Measurements from ENCODE around the gene OMP.

The OMP gene

GRCh38 chr11:77074205-77074604, 28.4 kb upstream of the OMP start:
- H3K27me3 ChIP-seq (ENCODE audit: insufficient read depth, poor library complexity, severe bottlenecking): no peaks in the 10 kb centered on the region
- TF ChIP-seq, protein P1, sequence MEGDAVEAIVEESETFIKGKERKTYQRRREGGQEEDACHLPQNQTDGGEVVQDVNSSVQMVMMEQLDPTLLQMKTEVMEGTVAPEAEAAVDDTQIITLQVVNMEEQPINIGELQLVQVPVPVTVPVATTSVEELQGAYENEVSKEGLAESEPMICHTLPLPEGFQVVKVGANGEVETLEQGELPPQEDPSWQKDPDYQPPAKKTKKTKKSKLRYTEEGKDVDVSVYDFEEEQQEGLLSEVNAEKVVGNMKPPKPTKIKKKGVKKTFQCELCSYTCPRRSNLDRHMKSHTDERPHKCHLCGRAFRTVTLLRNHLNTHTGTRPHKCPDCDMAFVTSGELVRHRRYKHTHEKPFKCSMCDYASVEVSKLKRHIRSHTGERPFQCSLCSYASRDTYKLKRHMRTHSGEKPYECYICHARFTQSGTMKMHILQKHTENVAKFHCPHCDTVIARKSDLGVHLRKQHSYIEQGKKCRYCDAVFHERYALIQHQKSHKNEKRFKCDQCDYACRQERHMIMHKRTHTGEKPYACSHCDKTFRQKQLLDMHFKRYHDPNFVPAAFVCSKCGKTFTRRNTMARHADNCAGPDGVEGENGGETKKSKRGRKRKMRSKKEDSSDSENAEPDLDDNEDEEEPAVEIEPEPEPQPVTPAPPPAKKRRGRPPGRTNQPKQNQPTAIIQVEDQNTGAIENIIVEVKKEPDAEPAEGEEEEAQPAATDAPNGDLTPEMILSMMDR (IDR thresholded peaks at IDR 0.05; ENCODE audit: insufficient read depth, low read length): no peak
- TF ChIP-seq SPI1 (IDR thresholded peaks at IDR 0.05; ENCODE audit: borderline replicate concordance, low read depth) (no peak), POLR2AphosphoS5 (IDR thresholded peaks at IDR 0.05; ENCODE audit: low read depth) (no peak)
- TF ChIP-seq, protein P2, sequence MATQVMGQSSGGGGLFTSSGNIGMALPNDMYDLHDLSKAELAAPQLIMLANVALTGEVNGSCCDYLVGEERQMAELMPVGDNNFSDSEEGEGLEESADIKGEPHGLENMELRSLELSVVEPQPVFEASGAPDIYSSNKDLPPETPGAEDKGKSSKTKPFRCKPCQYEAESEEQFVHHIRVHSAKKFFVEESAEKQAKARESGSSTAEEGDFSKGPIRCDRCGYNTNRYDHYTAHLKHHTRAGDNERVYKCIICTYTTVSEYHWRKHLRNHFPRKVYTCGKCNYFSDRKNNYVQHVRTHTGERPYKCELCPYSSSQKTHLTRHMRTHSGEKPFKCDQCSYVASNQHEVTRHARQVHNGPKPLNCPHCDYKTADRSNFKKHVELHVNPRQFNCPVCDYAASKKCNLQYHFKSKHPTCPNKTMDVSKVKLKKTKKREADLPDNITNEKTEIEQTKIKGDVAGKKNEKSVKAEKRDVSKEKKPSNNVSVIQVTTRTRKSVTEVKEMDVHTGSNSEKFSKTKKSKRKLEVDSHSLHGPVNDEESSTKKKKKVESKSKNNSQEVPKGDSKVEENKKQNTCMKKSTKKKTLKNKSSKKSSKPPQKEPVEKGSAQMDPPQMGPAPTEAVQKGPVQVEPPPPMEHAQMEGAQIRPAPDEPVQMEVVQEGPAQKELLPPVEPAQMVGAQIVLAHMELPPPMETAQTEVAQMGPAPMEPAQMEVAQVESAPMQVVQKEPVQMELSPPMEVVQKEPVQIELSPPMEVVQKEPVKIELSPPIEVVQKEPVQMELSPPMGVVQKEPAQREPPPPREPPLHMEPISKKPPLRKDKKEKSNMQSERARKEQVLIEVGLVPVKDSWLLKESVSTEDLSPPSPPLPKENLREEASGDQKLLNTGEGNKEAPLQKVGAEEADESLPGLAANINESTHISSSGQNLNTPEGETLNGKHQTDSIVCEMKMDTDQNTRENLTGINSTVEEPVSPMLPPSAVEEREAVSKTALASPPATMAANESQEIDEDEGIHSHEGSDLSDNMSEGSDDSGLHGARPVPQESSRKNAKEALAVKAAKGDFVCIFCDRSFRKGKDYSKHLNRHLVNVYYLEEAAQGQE (IDR thresholded peaks at IDR 0.05; ENCODE audit: insufficient replicate concordance, low read depth): no peak
- DNase-seq (ENCODE audit: low read depth in 1 of 2, low spot score in 1 of 2): no peak
- H3K4me3 ChIP-seq (replicated peaks; ENCODE audit: insufficient read depth, low read length): no peak overlapping the region
- H3K27ac ChIP-seq (replicated peaks): no peak overlapping the region

GRCh38 chr11:77074626-77075221, 27.9 kb upstream of the OMP start:
- H3K27ac ChIP-seq (replicated peaks): no peak overlapping the region
- no peak for TF ChIP-seq POLR2AphosphoS5 (IDR thresholded peaks at IDR 0.05; ENCODE audit: low read depth)
- TF ChIP-seq, protein P2 (IDR thresholded peaks at IDR 0.05; ENCODE audit: insufficient replicate concordance, low read depth): no peak
- TF ChIP-seq, protein P1 (IDR thresholded peaks at IDR 0.05; ENCODE audit: insufficient read depth, low read length): no peak
- no peak for TF ChIP-seq GABPA (IDR thresholded peaks at IDR 0.05; ENCODE audit: low read depth)
- no peak for TF ChIP-seq SPI1 (IDR thresholded peaks at IDR 0.05; ENCODE audit: borderline replicate concordance, low read depth)
- H3K4me3 ChIP-seq (replicated peaks; ENCODE audit: insufficient read depth, low read length): no peak overlapping the region
- no peak for DNase-seq (ENCODE audit: low read depth in 1 of 2, low spot score in 1 of 2)
- no peaks in the 10 kb centered on the region for H3K27me3 ChIP-seq (ENCODE audit: insufficient read depth, poor library complexity, severe bottlenecking)

DNA sequence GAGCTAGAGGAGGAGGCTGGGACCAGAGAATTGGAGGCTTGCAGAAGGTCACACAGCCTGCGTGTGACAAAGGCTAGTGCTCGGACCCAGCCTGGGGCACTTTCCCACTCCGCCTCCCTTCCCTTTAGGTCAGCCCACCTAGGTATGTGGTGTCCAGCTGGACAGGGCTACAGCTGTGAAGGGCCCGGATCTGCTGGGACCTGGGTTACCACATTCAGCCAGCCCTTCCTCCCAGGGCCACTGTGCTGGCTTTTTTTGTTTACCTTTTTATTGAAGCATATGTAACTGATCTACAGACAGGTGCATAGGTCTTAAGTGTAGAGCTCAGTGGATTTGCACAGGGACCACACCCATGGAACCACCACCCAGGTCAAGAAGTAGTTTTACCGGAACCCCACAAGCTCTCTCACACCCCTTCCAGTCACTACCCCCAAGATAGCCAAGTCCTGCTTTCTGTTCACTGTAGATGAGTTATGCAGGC, 27.2 kb upstream of the OMP start:
- Histone ChIP-seq H3K27ac (replicated peaks) (no peak overlapping the region), H3K4me3 (replicated peaks; ENCODE audit: insufficient read depth, low read length) (no peak overlapping the region), H3K27me3 (ENCODE audit: insufficient read depth, poor library complexity, severe bottlenecking) (no peaks in the 10 kb centered on the region)
- TF ChIP-seq SPI1 (IDR thresholded peaks at IDR 0.05; ENCODE audit: borderline replicate concordance, low read depth): no peak
- TF ChIP-seq, protein P2 (IDR thresholded peaks at IDR 0.05; ENCODE audit: insufficient replicate concordance, low read depth): no peak
- TF ChIP-seq GABPA (IDR thresholded peaks at IDR 0.05; ENCODE audit: low read depth): no peak
- TF ChIP-seq, protein P1 (IDR thresholded peaks at IDR 0.05; ENCODE audit: insufficient read depth, low read length): no peak
- TF ChIP-seq POLR2AphosphoS5 (IDR thresholded peaks at IDR 0.05; ENCODE audit: low read depth): no peak
- DNase-seq (ENCODE audit: low read depth in 1 of 2, low spot score in 1 of 2): no peak

Measured in HL-60 (cell line).